HS-27A (cell line): ENCODE results near the gene EEFSEC.

Experiments used
- DNase-seq: peaks from one replicate; pipeline ENCODE4 v3.0.0-alpha.2; 2012; ENCODE audit warnings: low read depth, missing footprints

Gene EEFSEC

DNA sequence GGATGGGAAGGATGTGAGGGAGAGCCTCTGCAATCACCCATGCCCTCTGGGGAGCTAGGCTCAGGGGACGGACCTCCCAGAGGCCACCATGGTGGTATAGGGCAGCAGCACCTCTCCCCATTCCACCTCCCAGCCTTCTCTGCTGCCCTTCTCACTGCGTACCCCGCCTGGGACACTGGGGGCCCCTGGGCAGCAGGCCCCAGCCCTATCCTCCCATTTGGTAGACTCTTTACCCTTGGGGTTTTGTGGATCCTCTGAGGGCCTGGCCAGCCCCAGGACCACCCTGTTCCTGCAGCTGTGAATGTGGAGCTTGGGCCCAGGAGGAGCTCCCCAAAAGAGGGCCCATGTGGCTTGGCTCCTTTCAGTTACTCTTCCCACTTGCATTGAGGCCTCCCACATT is 181.5 kb downstream of the EEFSEC start:
- no peak for DNase-seq

DNA sequence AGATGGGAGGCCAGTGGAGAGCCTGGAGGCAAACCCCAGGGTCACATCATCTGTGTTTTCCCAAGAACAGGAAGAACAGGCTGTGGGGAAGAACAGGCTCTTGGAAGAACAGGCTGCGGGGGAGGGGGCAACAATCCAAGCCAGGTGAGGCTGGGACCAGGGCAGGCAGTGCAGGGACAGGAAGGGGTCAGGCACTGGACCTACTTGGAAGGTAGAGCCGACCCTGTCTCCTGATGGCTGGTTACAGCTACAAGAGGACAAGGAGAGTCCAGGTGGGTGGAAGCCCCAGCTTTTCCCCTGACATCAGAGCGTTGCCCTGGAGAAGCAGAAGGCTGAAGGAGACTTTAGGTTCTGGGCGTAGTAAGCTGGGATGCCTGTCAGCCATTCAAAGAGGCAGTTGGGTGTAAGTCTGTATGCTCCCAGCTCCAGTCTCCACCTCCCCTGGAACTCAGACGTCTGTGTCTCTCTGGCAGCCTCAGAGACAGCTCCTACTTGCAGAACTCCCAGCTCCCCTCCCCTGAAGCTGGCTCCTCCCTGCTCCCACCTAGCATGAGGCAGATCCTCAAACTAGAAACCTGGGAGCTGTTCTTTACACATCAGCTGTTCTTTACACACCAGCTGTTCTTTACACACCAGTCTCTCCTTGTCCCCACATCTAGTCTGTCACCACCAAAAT is 182.5 kb downstream of the EEFSEC start:
- no peak for DNase-seq

DNA sequence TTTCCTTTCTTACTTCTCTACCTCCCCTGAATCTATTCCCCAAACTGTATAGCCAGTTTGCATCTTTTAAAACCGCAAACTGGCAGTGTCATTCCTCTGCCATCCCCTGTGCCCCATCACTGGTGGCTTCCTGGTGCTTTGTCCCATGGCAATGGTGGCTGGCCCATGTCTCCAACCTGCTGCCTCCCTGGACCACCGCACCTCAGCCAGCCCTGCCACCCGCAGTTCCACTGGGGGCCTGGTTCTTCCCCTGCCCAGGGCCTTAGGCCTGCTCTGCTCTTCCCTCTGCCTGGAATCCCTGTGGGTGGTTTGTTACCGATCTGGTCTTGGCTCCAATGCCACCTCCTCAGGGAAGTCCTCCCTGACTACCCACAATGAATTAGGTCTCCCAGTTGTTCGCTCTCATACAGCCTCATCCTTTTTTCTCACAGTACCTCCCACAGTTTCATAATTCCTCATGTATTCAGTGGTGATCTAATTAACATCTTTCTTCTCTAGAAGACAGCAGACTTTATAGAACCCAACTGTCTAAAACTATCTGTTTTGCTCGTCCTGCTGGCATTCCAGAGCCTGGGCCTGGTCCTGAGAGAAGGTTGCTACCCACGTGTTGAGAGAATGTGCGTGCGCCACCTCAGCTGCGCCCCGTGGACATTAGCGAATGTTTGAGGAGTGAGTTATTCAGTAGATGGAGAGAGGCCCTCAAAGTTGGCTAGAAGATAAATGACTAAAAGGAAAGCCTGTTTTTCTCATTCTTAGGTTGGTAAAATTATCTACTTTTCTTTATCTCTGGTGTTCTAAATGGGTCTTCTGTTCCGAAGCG is 183.3 kb downstream of the EEFSEC start:
- no peak for DNase-seq

DNA sequence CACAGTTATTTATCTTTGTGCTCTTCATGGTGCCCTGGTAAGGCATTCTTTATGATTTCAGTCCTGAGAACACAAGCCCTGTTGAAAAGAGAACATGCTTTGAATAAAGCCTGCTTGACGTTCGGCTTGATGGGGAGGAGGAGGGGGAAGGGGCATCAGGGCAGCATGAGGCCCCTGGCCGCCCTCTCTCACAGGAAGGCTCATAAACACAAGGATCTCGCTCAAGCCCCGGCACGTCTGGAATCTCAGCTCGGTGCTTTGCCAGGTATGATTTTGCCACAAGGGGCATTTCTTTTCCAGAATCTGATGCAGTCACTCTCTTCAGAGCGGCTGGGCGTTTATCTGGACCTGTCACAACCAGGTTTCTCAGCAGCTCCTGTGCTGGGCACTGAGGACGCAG is 184.0 kb downstream of the EEFSEC start:
- DNase-seq, result no peak

DNA sequence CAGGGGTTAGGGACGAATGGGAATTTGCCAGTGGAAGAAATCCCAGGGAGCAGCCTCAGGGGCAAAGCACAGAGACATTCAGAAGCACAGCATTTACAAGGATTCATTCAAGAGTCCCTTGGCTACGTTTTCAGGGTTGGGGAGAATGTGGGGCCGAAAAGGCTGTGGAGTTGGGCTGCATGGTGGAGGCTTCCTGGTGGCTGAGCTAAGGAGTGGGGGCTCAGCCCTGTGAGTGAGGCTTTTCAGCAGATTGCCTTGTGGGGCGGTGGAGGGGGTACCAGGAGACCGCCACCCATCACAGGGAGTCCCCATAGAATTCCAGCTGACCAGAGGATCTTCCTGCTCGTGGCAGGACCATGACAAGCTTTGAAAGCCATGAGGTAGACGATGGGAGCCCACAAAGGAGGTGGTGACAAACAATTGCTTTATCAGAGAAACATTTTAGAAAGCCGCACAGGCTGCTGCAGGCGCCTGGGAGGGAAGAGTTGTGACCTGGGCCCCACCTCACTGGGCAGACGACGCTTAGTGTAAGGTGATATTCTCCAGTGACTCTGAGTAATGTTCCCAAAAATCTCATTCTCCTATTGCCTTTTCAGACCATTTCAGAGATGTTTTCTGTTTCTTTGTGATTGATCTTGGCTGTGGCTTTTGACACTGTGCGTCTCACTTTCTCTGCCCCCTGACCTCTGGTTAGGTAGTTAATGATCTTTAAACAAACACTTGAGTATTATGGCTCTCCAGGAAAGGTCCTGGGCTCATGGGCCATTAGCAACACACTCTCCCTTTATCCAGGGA is 185.5 kb downstream of the EEFSEC start:
- DNase-seq, result no peak

DNA sequence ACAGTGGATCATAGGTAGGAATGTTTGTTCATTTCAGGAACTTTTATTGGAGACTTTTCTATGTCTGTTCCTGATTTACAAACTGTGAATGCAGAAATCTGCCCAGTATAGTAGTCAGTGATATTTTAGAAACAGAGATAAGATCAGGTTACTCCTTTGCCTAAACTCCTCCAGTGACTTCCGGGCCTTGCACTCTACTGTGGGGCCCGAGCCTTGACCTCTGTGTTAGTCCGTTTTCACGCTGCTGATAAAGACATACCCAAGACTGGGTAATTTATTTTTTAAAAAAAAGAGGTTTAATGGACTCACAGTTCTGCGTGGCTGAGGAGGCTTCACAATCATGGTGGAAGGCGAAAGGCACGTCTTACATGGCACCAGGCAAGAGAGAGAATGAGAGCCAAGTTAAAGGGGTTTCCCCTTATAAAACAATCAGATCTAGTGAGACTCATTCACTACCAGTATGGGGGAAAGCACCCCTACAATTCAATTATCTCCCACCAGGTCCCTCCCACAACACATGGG is 186.3 kb downstream of the EEFSEC start:
- DNase-seq, result no peak

DNA sequence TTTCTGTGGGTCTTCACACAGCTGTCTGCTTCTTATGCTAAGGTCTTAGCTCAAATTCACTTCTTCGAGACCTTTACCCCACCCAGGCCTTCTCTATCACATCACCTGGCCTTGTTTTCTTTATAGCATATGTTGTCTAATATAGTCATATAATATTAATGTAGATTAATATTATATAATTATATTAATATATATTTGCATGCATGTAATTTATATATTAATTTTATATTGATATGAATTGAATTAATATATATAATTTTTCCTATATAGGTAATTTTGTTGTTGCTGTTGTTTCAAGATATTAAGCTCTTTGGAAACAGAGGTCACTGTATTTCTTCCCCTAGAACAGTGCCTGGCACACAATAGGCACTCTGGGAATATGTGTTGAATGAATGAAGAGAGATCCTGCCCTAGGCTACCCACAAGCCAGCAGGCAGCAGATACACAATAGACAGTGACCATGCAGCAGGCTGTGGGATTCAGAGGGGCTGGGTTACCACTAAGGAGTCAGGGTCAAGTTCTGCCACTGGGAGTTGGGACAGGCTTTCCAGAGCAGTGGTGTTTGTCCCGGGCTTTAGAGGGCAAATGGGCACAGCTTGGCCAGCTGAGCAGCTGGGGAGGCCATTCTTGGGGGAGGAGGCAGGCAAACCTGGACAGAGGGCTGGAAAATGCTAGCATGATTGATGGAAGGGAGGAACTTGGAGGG is 187.1 kb downstream of the EEFSEC start:
- DNase-seq, result no peak

DNA sequence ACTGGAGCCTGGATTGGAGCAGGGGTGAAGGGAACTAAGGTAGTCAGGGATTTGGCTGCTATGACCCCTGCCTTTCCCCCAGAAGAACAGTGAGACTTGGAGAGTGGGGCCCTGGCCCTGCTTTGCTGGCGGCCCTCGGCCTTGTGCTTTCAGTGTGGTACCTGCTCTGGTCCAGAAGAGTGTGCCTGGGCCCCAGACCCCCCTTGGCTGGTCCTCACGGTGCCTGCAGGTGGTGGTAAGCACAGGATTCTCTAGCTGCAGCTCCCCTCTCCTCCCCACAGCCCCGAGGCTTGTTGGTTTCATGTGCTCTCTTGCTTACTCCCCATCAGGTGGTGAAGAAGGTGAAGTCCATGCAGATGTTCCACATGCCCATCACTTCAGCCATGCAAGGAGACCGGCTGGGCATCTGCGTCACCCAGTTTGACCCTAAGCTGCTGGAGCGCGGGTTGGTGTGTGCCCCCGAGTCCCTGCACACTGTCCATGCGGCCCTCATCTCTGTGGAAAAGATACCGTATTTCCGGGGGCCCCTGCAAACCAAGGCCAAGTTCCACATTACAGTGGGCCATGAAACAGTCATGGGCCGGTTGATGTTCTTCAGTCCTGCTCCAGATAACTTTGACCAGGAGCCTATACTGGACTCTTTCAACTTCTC is 187.7 kb downstream of the EEFSEC start:
- DNase-seq, result no peak

DNA sequence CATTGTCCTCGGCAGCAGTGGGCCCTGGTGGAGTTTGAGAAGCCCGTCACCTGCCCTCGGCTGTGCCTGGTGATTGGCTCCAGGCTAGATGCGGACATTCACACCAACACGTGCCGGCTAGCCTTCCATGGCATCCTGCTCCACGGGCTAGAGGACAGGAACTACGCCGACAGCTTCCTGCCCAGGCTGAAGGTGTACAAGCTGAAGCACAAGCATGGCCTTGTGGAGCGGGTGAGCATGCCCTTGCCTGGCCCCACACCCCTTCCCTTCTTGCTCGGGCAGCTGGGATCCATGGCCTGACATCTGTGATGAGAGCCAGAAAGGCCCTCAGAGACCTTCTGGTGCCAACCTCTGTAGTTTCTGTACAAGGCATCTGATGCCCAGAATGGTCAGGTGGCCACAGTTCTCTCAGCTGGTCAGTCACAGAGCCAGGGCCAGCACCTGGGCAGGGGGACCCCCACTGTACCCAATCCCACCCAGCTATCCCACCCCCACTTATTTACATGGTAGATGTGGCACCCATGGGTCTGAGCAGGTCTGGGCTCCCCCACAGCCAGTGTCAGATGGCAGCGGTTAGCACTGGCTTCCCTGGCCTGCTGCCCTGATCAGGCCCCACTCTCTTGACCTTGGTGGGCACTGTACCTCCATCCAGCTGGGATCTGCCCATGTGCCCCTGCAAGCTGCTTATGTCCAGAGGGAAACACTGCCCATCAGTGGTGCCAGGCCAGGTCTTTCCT is 188.5 kb downstream of the EEFSEC start:
- DNase-seq, result no peak

DNA sequence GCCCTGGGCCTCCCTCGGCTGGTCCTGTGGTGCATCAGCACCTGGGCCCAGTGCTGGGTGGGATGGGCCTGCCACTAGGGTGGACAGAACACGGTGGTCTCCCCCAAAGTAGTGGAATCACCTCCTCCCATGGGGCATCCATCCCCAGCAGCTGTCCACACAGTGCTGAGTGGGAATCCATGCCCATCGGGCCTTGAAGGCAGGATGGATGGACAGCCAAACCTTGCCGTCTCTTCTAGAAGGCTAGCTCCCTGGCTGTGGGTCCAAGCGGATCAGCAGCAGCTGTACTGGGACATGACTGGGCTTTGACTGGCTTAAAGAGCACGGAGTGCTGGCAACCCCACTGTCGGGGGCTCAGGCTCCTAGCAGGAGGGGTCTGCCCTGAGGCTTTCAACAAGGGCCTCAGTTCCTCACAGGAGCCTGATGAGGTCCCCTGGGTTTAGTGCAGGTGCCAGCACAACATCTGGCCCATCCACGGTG is 189.5 kb downstream of the EEFSEC start:
- no peak for DNase-seq

DNA sequence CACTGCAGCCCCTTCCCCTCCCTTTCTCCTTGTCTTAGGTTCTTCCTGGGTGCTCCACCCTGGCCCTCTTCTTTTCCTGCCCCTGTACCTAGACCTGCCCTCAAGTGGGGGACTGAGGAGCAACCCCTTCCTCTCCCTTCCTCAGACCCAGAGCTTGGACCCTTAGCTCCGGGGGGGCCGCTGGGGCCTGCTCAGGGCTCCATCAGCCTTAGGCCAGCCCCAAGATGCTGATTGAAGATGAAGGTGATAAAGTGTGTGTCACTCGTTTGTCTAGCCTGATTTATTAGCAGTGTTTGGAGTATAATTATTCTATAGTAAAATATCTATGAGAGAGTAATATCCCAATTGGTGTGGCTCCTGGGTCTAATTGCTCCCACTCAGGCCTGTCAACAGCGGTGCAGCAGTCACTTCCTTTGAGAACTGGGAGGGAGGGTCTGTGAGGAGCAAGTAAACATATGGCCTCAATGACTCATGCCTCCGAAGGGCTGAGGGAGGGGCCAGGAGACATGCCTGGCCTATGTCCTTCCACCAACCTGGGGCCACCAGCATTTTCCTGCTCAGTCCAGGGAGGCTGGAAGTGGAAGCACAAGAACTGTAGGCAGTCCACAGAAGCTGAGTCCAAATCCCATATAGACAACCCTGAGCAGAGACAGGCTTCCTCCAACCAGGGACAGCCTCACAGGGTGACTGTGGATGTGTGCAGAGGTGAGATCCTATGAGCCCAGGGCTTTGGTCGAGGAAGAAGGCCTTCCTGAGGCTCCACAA is 190.2 kb downstream of the EEFSEC start:
- DNase-seq, result peak; percentile 20

DNA sequence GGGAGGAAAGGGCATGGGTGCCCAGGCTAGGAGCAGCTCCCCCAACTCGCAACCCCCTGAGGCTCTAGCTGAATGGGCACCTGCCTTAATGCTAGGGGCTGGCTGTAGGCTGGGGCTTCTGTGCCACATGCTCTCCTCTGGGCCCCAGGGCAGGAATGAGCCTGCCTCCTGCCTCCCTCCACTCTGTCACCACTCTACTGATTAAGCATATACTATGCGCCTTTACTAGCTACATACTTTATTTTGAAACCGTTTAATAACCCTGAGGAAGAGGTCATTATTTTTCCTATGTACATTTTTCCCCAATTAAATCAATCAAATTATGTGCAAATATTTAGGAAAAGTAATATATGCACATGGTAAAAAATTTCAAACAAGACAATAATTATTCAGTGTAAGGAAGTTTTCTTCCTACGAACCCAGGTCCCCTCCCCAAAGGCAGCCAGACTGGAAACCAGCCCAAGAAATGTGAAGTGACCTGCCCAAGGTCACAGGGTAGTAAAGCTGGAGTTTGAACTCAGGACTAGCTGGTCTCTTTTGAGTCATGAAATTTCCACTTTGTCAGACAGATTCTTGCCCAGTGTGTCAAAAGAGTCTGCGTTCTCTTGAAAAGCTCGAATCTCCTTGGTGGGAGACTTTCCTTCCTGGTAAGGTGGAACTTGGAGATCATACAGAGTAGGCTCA is 190.9 kb downstream of the EEFSEC start:
- DNase-seq, result no peak

DNA sequence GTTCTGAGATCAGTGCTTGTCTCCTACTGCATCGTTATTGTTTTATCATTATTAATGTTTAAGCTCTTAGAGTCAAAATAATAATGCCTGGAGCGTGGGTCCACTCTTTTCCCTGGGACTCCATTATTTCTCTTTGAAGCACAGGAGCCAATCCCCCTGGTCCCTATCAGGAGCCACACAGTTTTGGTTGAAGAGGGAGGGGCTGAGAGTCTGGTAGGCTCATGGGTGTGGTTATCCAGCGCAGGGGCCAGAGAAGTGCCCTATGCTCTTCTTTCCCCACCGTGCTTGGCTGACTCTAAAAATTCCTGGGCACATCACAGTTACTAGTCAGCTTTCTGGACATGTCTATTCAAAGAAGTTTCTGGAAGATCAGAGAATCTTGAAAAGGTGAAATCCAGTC is 191.9 kb downstream of the EEFSEC start:
- no peak for DNase-seq

DNA sequence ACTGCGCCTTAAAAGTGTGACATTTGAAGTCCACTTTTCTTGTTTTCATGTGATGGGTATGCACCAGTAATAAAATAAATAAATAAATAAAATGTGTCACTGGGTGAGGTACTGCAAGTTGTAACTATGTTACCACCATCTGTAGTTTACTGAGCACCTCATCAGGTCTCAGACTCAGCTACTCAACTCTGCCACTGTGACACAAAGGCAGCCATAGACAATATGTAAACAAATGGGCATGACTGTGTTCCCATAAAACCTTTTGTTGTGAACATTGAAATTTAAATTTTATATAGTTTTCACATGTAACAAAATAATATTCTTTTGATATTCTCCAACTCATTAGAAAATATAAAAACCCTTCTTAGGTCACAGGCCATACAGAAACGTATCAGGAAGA is 193.3 kb downstream of the EEFSEC start:
- DNase-seq, result no peak

DNA sequence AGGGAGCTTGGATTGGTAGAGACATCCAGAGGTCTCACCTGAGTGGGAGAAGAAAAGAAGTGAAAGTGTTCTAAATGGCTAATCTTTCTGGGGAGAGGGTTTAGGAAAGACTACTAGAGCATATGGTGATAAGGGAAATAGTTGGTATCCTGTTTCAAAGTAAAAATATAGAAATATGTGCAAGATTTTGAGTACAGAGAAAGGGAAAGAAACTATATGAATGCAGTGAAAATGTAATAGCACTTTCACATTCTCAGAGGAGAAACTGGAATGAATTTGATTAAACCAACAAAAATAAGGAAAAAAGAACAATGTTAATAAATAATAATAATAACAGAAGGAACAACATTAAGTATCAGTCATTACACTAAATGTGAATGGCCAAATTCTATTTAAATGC is 194.0 kb downstream of the EEFSEC start:
- DNase-seq, result no peak

DNA sequence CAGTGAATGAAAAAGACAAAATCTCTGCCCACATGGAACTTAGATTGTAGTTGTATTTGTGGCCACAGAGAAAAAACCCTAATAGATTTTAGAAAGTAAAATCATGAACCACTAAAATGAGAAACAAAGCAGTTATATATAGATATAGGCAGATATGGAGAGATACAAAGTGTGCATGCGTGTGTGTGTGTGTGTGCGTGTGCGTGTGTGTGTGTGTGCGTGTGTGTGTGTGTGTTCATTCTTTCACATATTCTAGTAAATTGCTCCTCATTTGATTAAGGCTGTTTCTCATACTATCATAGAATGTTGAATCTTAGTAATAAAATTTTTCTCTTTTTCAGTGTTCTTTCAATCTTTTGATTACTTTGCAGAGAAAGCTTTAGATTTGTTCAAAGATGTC is 194.8 kb downstream of the EEFSEC start:
- DNase-seq, result no peak

DNA sequence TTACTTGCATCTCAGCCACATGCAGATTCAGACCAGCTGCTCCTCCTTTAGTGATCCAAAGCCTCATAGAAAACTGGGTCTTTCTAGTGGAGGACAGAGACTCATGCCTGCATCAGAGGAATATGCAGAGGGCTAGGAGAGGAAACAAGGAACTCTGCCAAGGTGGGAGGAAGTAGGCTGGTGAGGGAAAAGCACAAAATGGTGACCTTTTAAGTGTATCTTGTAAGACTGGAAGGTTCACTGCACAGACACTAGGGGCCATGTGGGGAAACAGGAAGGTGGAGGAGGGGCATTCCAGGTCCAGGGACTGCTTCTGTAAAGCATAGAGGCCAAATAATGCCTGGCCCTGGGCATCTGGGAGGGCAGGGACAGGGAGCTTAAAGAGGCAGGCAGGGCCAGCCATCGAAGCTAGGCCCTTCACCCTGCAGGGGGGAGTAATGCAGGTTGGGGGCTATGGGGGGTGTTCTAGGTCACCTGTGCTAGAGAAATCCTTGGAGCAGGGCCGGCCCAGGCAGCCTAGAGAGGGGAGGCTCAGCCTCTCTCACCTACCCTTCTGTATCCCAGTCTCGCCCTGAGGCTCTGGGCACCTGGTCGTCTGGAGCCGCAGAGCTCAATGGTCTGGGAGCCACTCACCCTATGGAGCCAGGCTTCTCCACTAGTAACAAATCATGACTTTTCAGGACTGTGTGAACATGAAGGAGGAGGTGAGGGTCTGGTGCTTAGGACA is 195.7 kb downstream of the EEFSEC start:
- no peak for DNase-seq

DNA sequence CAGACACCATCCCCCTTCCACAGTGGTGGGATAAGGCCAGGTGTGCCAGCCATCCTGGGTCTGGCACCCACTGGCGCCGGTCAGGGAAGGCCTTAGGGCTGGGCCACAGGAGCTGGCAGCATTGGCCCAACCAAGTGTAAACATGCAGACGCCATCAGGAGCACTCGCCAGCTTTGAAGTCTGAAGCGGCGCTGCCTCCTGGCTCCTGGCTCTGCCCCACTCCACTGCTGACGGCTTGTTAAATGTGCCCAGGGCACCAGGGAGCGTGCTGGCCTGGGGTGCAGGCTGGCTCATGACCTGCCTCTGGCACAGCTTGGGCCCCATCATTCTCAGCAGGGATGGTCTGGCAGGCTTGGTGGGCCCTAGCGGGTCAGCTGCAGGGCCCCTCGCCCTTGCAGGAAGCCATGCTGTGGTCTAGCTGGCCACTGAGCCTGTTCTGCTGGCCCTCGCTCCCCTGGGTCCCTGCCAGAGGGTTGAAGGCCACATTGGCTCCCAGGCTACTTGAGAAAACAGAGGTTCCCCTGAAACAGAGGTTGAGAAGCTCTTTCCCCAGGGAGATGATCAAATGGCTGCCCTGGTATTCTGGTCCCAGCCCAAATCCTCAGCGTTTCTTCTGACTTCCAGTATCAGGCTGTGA is 196.8 kb downstream of the EEFSEC start:
- no peak for DNase-seq
